Measurements from ENCODE around the gene SLIT3. TPM values are rescaled to one million over a fixed set of nuclear protein-coding genes. Genes with fewer than 3 reads are reported as not detected.

The SLIT3 gene
- total RNA-seq, 6 donors from 2014 or later: 10.8 to 57.3 (median 32.2) TPM

DNA sequence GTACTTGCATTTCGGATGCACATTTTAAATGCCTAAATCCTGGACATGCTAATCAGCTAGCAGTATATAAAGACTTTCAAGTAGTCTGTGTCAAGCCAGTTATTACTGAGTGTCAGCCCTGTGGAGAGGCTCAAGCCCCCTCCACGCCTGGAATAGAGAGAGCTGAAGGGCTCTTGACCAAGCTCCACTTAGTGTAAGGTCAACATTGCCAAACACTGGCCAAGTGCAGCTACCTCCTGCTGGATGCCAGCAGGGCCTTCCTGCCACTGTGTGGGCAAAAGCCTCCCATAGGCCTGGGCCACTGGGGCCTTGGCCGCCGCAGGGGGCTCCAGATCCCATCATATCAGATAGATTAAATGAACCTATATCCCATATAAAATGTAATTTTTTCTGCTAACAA lies 482.4 kb downstream of the SLIT3 start:
- ATAC-seq (ENCODE audit: low FRiP score in 2 of 2): peak; percentile 64 to 89
- Histone ChIP-seq H3K4me1 (peaks cover 0 to 9% (median 9%) of the 10 kb centered on the region in 4 donors), H3K9me3 (no peaks in the 10 kb centered on the region), H3K27ac (no peak overlapping the region), H3K36me3 (no peaks in the 10 kb centered on the region), H3K4me3 (no peak overlapping the region), H3K27me3 (no peaks in the 10 kb centered on the region)
- DNase-seq: peak; percentile 58 to 83
- peak in 1 of 6 experiments; percentile 11 for TF ChIP-seq CTCF (IDR thresholded peaks at IDR 0.05)
- peak in 1 of 4 donors; percentile 88 for TF ChIP-seq EP300 (IDR thresholded peaks at IDR 0.05)
- peak; percentile 55 to 85 for TF ChIP-seq POLR2AphosphoS5 (IDR thresholded peaks at IDR 0.05)
- TF ChIP-seq POLR2A (IDR thresholded peaks at IDR 0.05): no peak
- 55 to 72% methylated on average over 4 of the region's 4 CpGs for WGBS, 2 donors

DNA sequence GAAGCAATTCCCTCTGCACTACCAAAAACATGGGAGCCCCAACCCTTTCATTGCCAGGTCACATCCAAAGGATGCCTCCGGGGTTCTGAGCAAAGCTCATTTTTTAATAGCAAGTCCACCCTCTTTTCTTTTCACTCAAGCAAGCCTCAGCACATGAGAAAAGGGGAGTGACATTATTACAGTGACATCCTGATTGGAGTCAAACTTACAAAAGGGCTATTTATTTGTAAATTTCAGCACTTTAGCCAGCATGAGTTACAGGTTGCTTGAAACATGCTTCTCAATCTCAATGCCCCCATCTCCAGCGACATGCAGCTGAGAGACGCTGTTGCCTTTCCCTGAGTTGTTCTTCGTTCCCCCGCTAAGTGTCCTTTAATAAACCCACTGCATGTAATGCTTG lies 483.3 kb downstream of the SLIT3 start:
- Histone ChIP-seq H3K4me3 (no peak overlapping the region), H3K9me3 (no peaks in the 10 kb centered on the region), H3K4me1 (peaks cover 0 to 9% (median 8%) of the 10 kb centered on the region in 4 donors), H3K36me3 (no peaks in the 10 kb centered on the region), H3K27ac (no peak overlapping the region), H3K27me3 (no peaks in the 10 kb centered on the region)
- no peak for DNase-seq
- WGBS, 2 donors: 64 to 75% methylated on average over 5 of the region's 5 CpGs
- ATAC-seq (ENCODE audit: low FRiP score in 2 of 2): no peak
- TF ChIP-seq CTCF (IDR thresholded peaks at IDR 0.05): no peak
- TF ChIP-seq POLR2A (IDR thresholded peaks at IDR 0.05): no peak
- no peak for TF ChIP-seq EP300 (IDR thresholded peaks at IDR 0.05)
- no peak for TF ChIP-seq POLR2AphosphoS5 (IDR thresholded peaks at IDR 0.05)

DNA sequence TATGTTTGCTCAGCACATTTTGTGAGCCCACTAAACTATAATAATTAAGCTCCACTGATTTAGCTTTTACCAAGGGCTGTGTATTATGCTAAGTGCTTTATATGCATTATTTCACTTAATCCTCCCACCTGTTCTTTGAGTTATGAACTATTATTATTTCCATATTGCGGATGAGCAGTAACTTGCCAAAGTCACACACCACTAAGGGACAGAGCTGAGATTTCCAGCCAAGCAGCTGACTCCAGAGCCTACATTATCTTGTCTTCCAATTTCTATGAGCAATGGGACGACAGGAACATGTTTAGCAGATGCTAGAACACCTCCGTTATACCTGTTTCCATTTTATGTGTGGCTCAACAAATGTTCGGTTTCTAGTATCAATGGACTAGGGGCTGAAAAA lies 484.3 kb downstream of the SLIT3 start:
- TF ChIP-seq POLR2AphosphoS5 (IDR thresholded peaks at IDR 0.05) (no peak), EP300 (IDR thresholded peaks at IDR 0.05) (no peak), CTCF (IDR thresholded peaks at IDR 0.05) (no peak), POLR2A (IDR thresholded peaks at IDR 0.05) (no peak)
- no peak overlapping the region for H3K4me3 ChIP-seq
- H3K27me3 ChIP-seq: no peaks in the 10 kb centered on the region
- 85 to 86% methylated on average over 4 of the region's 4 CpGs for WGBS, 2 donors
- H3K27ac ChIP-seq: no peak overlapping the region
- ATAC-seq (ENCODE audit: low FRiP score in 2 of 2) (no peak), DNase-seq (no peak)
- H3K36me3 ChIP-seq: no peaks in the 10 kb centered on the region
- H3K4me1 ChIP-seq: peaks cover 0 to 6% (median 2%) of the 10 kb centered on the region in 4 donors
- no peaks in the 10 kb centered on the region for H3K9me3 ChIP-seq

DNA sequence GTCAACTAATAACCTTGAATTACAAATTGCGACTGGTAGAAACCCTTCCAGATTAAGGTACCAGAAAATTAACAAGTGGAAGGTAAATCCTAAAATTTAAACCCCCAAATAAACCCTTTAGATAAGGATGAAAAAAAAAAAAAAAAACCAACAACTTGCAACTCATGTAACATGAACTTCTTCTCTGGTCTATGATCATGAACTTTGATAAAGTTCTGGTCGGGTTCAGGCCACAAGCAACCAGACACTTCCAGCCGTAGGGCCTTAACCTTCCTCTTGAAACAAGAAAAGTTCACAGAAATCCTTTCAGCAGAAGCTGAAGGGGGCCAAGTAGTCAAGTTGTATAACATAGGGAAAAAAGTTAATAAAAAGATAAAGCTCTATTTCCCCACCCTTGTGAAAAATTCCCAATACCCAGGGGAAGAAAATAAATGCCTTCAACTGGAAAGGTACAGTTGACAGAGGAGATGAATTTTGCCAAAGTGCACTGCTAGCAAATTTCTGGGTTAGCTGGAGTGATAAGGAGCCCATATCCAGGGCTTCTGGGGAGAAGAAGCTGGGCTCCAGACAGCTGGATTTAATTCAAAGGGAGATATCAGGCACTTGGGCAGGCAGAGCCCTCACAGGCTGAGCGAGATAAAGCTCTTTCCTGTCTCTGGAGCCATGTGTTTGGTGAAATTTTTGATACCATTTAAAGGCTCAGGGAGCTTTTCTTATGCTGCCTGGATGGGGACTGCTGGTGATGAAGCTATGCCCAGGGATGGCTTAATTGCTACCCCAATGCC lies 487.6 kb downstream of the SLIT3 start:
- WGBS, 2 donors: 49 to 63% methylated on average over 3 to 4 of the region's 4 CpGs
- Histone ChIP-seq H3K4me1 (peaks cover 0 to 4% (median 0%) of the 10 kb centered on the region in 4 donors), H3K27me3 (no peaks in the 10 kb centered on the region), H3K36me3 (no peaks in the 10 kb centered on the region), H3K27ac (no peak overlapping the region), H3K9me3 (no peaks in the 10 kb centered on the region), H3K4me3 (no peak overlapping the region)
- no peak for ATAC-seq (ENCODE audit: low FRiP score in 2 of 2)
- no peak for TF ChIP-seq EP300 (IDR thresholded peaks at IDR 0.05)
- no peak for TF ChIP-seq POLR2AphosphoS5 (IDR thresholded peaks at IDR 0.05)
- DNase-seq: no peak

DNA sequence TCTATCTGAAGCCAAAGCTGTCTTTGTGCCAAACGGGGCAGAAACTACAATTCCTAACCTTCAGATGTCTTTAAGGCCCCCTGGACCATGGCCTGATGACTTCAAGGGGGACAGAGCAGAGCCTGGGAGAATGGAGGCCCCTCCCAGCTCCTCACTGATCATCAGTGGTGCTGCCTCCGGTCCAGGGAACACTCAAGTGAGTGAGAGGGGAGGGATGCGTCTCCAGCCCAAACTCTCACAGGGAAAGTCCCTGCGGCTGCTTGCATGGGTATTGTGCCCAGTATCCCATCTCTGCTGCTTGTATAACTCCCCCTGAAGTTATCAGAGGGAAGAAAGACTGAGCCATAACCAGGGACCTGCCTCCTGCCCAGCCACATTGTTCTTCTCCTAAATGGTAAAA lies 490.3 kb downstream of the SLIT3 start:
- WGBS, 2 donors: 66 to 80% methylated on average over 4 of the region's 4 CpGs
- H3K36me3 ChIP-seq: no peaks in the 10 kb centered on the region
- H3K27ac ChIP-seq: no peak overlapping the region
- H3K4me1 ChIP-seq: no peaks in the 10 kb centered on the region
- ATAC-seq (ENCODE audit: low FRiP score in 2 of 2) (no peak), DNase-seq (no peak)
- no peak overlapping the region for H3K4me3 ChIP-seq
- no peak for TF ChIP-seq CTCF (IDR thresholded peaks at IDR 0.05)
- no peak for TF ChIP-seq POLR2AphosphoS5 (IDR thresholded peaks at IDR 0.05)
- H3K9me3 ChIP-seq: no peaks in the 10 kb centered on the region
- no peaks in the 10 kb centered on the region for H3K27me3 ChIP-seq
